Amniotic epithelial cell (primary cell): ENCODE measurements around the gene PNPT1.
"Not testable (repeated sequence)": the region's sequence is repeated elsewhere in the genome, so short reads cannot be mapped to it uniquely, and the experiment has no call there.

Experiments used
- DNase-seq: peaks from one replicate; pipeline ENCODE4 v3.0.0-alpha.2; 2010; ENCODE audit warnings: low read depth

PNPT1 gene

DNA sequence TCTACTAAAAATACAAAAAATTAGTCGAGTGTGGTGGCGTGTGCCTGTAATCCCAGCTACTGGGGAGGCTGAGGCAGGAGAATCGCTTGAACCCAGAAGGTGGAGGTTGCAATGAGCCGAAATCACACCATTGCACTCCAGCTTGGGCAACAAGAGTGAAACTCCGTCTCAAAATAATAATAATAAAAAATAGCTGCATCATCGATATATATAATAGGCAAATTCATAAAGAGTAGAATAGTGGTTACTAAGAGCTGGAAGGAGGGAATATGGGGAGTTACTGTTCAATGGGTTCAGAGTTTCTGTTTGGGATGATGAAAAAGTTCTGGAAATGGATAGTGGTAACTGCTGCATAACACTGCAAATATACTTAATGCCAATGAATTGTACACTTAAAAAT is 96.8 kb downstream of the PNPT1 start:
- DNase-seq = not testable (repeated sequence)

DNA sequence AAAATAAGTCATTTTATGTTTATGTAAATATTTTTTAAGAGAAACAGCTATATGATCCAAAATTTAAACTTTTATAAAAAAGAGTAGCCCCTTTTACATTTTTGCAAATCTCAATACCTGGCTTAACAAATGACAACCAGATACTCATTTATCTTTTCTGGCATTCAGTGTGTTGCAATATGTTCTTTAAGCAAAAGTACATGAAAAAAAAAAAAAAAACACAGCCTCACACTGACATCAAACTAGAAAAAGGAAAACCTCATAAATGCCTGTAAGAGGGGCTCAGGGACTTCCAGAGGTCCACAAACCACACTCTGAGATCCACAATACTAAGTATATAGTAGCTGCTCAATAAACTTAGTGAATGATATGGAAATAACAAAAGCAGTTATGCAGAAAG is 98.1 kb downstream of the PNPT1 start:
- DNase-seq = peak; percentile 75

GRCh38 chr2:55592130-55592529 is 101.5 kb downstream of the PNPT1 start:
- peak; percentile 54 for DNase-seq

GRCh38 chr2:55590810-55591440 is 102.7 kb downstream of the PNPT1 start:
- DNase-seq = peak; percentile 57

DNA sequence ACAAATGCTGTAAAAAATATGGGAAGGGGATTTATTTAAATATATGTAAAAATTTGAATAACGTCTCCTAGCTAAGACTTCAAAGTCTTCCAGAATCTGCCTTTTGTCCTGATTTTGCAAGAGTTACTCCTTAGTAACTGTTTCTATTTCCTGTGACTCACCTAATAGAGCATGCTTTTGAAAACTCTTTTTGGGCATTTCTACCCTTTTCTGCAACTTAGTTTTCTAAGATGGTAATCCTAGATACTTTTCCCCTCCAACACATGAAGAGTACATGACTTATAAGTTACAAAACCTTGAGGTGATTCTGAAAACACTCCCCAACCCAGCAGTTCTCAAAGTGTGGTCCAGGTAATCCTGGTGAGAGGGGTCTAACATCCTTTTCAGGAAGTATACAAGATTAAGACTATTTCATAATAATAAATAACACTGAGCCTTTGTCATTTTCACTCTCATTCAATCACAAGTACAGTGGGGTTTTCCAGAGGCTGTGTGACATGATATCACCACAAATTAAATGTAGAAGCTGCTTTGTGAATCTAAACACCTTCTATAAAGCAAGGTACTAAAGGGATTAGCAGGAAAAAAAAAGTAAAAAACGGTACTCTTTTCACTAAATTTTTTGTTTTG is 108.1 kb downstream of the PNPT1 start:
- peak; percentile 81 for DNase-seq
